ENCODE measurements around the gene CENPV.
"Not testable (repeated sequence)": the region's sequence is repeated elsewhere in the genome, so short reads cannot be mapped to it uniquely, and the experiment has no call there.

CENPV gene

GRCh38 chr17:16313139-16314090 is 39.9 kb downstream of the CENPV start:
- H3K4me3 ChIP-seq (ENCODE audit: low read length), result no peak overlapping the region
- no peak for TF ChIP-seq ZNF274 (IDR thresholded peaks at IDR 0.05; ENCODE audit: low read depth, low read length)

DNA sequence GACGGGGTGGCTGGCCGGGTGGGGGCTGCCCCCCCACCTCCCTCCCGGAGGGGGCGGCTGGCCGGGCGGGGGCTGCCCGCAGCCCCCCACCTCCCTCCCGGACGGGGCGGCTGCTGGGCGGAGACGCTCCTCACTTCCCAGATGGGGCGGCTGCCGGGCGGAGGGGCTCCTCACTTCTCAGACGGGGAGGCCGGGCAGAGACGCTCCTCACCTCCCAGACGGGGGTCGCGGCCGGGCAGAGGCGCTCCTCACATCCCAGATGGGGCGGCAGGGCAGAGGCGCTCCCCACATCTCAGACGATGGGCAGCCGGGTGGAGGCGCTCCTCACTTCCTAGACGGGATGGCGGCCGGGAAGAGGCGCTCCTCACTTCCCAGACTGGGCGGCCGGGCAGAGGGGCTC is 41.2 kb downstream of the CENPV start:
- not testable (repeated sequence) for H3K4me3 ChIP-seq (ENCODE audit: low read length)

DNA sequence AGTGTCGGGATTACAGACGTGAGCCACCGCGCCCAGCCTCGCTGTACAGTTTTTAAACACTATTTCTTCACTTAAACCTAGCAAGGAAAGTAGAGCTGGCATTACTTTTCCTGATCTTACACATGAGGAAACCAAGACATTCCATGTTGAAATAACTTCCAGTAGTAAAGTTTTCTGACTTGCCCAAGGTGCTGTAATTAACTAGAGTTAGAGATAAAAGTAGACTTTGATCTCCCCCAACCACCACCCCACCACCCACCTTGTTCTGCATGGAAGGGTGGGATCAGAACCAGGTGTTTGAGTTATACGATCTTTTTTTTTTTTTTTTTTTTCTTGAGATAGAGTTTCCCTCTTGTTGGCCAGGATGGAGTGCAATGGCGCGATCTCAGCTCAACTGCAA is 47.1 kb downstream of the CENPV start:
- no peak overlapping the region for H3K4me3 ChIP-seq (ENCODE audit: low read length)
- no peak for TF ChIP-seq ZNF274 (IDR thresholded peaks at IDR 0.05; ENCODE audit: low read depth, low read length)

DNA sequence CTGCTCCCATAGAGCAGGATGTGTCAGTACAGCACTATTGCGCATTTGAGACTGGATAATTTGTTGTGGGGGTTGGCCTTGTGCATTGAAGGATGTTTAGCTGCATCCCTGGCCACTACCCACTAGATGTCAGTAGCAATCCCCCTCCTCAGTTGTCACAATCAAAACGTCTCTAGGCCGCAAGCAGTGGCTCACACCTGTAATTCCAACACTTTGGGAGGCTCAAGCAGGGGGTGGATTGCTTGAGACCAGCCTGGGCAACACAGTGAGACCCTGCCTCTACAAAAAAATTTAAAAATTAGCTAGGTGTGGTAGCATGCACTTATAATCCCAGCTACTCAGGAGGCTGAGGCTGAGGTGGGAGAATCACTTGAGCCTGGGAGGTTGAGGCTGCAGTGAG is 48.4 kb downstream of the CENPV start:
- no peak overlapping the region for H3K4me3 ChIP-seq (ENCODE audit: low read length)
- TF ChIP-seq ZNF274 (IDR thresholded peaks at IDR 0.05; ENCODE audit: low read depth, low read length), result no peak

- H3K4me3 ChIP-seq (ENCODE audit: low read length), result no peak overlapping the region
- TF ChIP-seq ZNF274 (IDR thresholded peaks at IDR 0.05; ENCODE audit: low read depth, low read length), result no peak
Measured at GRCh38 chr17:16302856-16303255, 50.4 kb downstream of the CENPV start.

GRCh38 chr17:16301963-16302855 is 51.1 kb downstream of the CENPV start:
- TF ChIP-seq ZNF274 (IDR thresholded peaks at IDR 0.05; ENCODE audit: low read depth, low read length), result no peak
- H3K4me3 ChIP-seq (ENCODE audit: low read length), result no peak overlapping the region

- no peak overlapping the region for H3K4me3 ChIP-seq (ENCODE audit: low read length)
- TF ChIP-seq ZNF274 (IDR thresholded peaks at IDR 0.05; ENCODE audit: low read depth, low read length), result no peak
Measured at GRCh38 chr17:16300554-16300953, 52.7 kb downstream of the CENPV start.

GRCh38 chr17:16298140-16298662 is 55.1 kb downstream of the CENPV start:
- no peak for TF ChIP-seq ZNF274 (IDR thresholded peaks at IDR 0.05; ENCODE audit: low read depth, low read length)

DNA sequence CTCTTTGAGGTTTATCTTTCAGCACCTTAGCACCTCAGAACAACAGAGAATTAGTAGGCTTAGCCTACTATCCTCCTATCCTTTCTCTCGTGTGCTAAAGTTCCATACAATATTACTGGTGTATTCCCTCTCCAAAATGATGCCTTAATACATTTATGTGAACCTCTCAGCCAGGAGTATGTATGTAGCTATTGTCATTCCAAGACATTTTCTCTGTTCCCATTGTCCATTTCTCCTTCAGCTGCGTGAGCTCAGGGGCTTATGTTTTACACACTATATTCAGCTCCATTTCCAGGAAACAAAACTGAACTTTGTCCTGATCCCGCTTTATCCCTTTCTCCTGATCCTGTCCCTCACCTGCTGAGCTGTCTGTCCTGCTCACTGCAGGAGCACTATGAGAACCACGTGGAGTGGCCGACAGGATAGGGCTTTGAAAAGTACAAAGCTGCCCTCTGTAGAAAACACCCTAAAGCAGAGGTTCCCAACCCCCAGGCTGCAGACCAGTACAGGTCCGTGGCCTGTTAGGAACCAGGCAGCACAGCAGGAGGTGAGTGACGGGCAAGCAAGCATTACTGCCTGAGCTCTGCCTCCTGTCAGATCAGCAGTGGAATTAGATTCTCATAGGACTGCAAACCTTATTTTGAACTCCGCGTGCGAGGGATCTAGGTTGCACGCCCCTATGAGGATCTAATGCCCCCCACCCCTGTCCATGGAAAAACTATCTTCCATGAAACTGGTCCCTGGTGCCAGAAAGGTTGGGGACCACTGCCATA is 55.7 kb downstream of the CENPV start:
- H3K4me3 ChIP-seq (ENCODE audit: low read length), result no peak overlapping the region

More at GRCh38 chr17:16298140-16298662, 55.1 kb downstream of the CENPV start:
- no peak overlapping the region for H3K4me3 ChIP-seq (ENCODE audit: low read length)

GRCh38 chr17:16296072-16296471 is 57.2 kb downstream of the CENPV start:
- not testable (repeated sequence) for H3K4me3 ChIP-seq (ENCODE audit: low read length)

More for the DNA sequence above, 55.7 kb downstream of the CENPV start:
- TF ChIP-seq ZNF274 (IDR thresholded peaks at IDR 0.05; ENCODE audit: low read depth, low read length), result no peak

DNA sequence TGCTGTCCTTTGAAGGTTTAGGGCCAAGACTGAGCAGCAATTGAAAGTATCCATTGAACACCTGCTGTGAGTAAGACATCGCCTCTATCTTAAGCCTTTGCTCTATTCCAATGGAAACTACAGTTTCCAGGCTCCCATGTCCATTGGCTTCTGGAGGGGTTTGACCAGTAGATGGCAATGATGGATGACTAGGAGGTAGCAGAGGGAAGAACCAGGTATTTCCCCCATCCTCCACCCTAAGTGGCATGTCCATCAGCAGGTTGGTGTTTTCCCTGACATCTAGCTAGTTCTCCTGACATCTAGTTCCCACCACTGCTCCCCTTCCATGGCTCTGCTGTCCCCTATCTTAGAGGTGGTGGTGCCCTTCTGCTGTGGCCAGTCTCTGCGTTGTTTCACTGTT is 58.7 kb downstream of the CENPV start:
- no peak overlapping the region for H3K4me3 ChIP-seq (ENCODE audit: low read length)
- no peak for TF ChIP-seq ZNF274 (IDR thresholded peaks at IDR 0.05; ENCODE audit: low read depth, low read length)

- no peak for TF ChIP-seq ZNF274 (IDR thresholded peaks at IDR 0.05; ENCODE audit: low read depth, low read length)
- H3K4me3 ChIP-seq (ENCODE audit: low read length), result no peak overlapping the region
Measured at GRCh38 chr17:16293931-16294330, 59.3 kb downstream of the CENPV start.
